Neural cell (in vitro differentiated cells): ENCODE measurements around the gene AP2A2. TPM values are rescaled to one million over a fixed set of nuclear protein-coding genes. Genes with fewer than 3 reads are reported as not detected.

Experiments used
- H2AFZ ChIP-seq: fragments of 200-600, 300-800 bp; sonication (generic), shearing (Covaris generic); 2 replicates; pipeline ENCODE4 v1.6.0; 2014; ENCODE audit warnings: low read depth, mild to moderate bottlenecking, antibody characterized with exemption, low read length, moderate library complexity
- H3F3A ChIP-seq: fragments of 200-600 bp; shearing (Covaris generic); 2 replicates; pipeline ENCODE4 v1.6.1; 2016; ENCODE audit warnings: mild to moderate bottlenecking, moderate library complexity, mixed read lengths, antibody characterized with exemption, low read length; ENCODE audit not compliant: insufficient read depth, poor library complexity, severe bottlenecking
- H3K27ac ChIP-seq: fragments of 200-600, 300-800 bp; sonication (generic), shearing (Covaris generic); 2 replicates; pipeline ENCODE4 v1.5.1; 2014; ENCODE audit warnings: mild to moderate bottlenecking, low read length, moderate library complexity
- H3K27me3 ChIP-seq: fragments of 300-800, 200-600 bp; sonication (generic), shearing (Covaris generic); 2 replicates; pipeline ENCODE4 v1.6.0; 2014; ENCODE audit warnings: mild to moderate bottlenecking, low read depth, low read length, moderate library complexity; ENCODE audit not compliant: insufficient read depth
- H3K36me3 ChIP-seq: fragments of 300-800, 200-600 bp; sonication (generic), shearing (Covaris generic); 2 replicates; pipeline ENCODE4 v1.5.1; 2014; ENCODE audit warnings: mild to moderate bottlenecking, antibody characterized with exemption, low read length, moderate library complexity; ENCODE audit not compliant: insufficient read depth
- H3K4me2 ChIP-seq: fragments of 300-800, 200-600 bp; sonication (generic), shearing (Covaris generic); 2 replicates; pipeline ENCODE4 v1.6.0; 2014; ENCODE audit warnings: mild to moderate bottlenecking, low read length
- H3K4me3 ChIP-seq: fragments of 300-800, 200-600 bp; sonication (generic), shearing (Covaris generic); 2 replicates; pipeline ENCODE4 v1.5.1; 2014; ENCODE audit warnings: mild to moderate bottlenecking, low read length, moderate library complexity
- H3K79me2 ChIP-seq: fragments of 200-600 bp; shearing (Covaris generic); replicated peaks from 2 replicates; pipeline ENCODE4 v1.6.0; 2014; ENCODE audit warnings: mild to moderate bottlenecking, low read length, moderate library complexity; ENCODE audit not compliant: insufficient read depth
- H3K9ac ChIP-seq: fragments of 300-800, 200-600 bp; sonication (generic), shearing (Covaris generic); 2 replicates; pipeline ENCODE4 v1.6.1; 2016; ENCODE audit warnings: mild to moderate bottlenecking, low read length, mixed read lengths
- H3K9me2 ChIP-seq: fragments of 200-600 bp; shearing (Covaris generic); 2 replicates; pipeline ENCODE4 v1.6.1; 2016; ENCODE audit warnings: mild to moderate bottlenecking, low read length, mixed read lengths; ENCODE audit not compliant: insufficient read depth
- H3K9me3 ChIP-seq: fragments of 200-600, 300-800 bp; sonication (generic), shearing (Covaris generic); 2 replicates; pipeline ENCODE4 v1.6.1; 2016; ENCODE audit warnings: mild to moderate bottlenecking, mixed run types, low read length, moderate library complexity, mixed read lengths
- H4K20me1 ChIP-seq: fragments of 200-600 bp; shearing (Covaris generic); 2 replicates; pipeline ENCODE4 v1.6.1; 2016; ENCODE audit warnings: mild to moderate bottlenecking, mixed run types; ENCODE audit not compliant: insufficient read depth
- EP300 ChIP-seq: fragments of 450-650 bp; conservative IDR thresholded peaks from 2 replicates; pipeline ENCODE4 v1.6.1; 2014; ENCODE audit warnings: antibody characterized with exemption, mild to moderate bottlenecking, moderate library complexity; ENCODE audit not compliant: poor library complexity, severe bottlenecking
- EZH2 ChIP-seq: fragments of 200-600, 300-800 bp; shearing (Covaris generic), sonication (generic); IDR thresholded peaks from 2 replicates; pipeline ENCODE4 v1.6.1; 2014; ENCODE audit warnings: antibody characterized with exemption, low read length, borderline replicate concordance, mild to moderate bottlenecking; ENCODE audit not compliant: insufficient read depth, poor library complexity, severe bottlenecking
- MXI1 ChIP-seq: fragments of 450-650 bp; conservative IDR thresholded peaks from 2 replicates; pipeline ENCODE4 v1.6.1; 2014; ENCODE audit warnings: antibody characterized with exemption, mild to moderate bottlenecking; ENCODE audit not compliant: poor library complexity, severe bottlenecking
- POLR2AphosphoS5 ChIP-seq: IDR thresholded peaks from 2 replicates; pipeline ENCODE4 v1.6.1; 2012
- RAD21 ChIP-seq: fragments of 450-650 bp; conservative IDR thresholded peaks from 2 replicates; pipeline ENCODE4 v1.6.1; 2014; ENCODE audit warnings: antibody characterized with exemption, mild to moderate bottlenecking, moderate library complexity
- SMC3 ChIP-seq: fragments of 450-650 bp; conservative IDR thresholded peaks from 2 replicates; pipeline ENCODE4 v1.6.1; 2014; ENCODE audit warnings: antibody characterized with exemption, mild to moderate bottlenecking, moderate library complexity; ENCODE audit not compliant: poor library complexity
- TAF1 ChIP-seq: IDR thresholded peaks from 2 replicates; pipeline ENCODE4 v1.6.1; 2012; ENCODE audit warnings: low read depth
- polyA plus RNA-seq: library from polyadenylated mRNA; depleted of rRNA; stranded (reverse); fragments of >200 nt; gene quantifications from 2 replicates; pipeline ENCODE4 v1.2.3, GENCODE V29; 2014
- TF ChIP-seq, protein P1 (sequence below): fragments of 450-650 bp; IDR thresholded peaks from 2 replicates; pipeline ENCODE4 v1.5.1; 2014; ENCODE audit warnings: antibody characterized with exemption, mild to moderate bottlenecking, moderate library complexity; ENCODE audit not compliant: poor library complexity, severe bottlenecking
- TF ChIP-seq, protein P2 (sequence below): IDR thresholded peaks from 2 replicates; pipeline ENCODE4 v1.6.1; 2012; ENCODE audit warnings: borderline replicate concordance

AP2A2 gene
- polyA plus RNA-seq, 1 donor from 2014 or later: 46.5 TPM

GRCh38 chr11:1030556-1030955 is 104.9 kb downstream of the AP2A2 start:
- no peak overlapping the region for H2AFZ ChIP-seq
- no peaks in the 10 kb centered on the region for H3K27me3 ChIP-seq
- H3K9ac ChIP-seq: no peak overlapping the region
- no peak for TF ChIP-seq EZH2
- no peak for TF ChIP-seq MXI1
- TF ChIP-seq, protein P1, sequence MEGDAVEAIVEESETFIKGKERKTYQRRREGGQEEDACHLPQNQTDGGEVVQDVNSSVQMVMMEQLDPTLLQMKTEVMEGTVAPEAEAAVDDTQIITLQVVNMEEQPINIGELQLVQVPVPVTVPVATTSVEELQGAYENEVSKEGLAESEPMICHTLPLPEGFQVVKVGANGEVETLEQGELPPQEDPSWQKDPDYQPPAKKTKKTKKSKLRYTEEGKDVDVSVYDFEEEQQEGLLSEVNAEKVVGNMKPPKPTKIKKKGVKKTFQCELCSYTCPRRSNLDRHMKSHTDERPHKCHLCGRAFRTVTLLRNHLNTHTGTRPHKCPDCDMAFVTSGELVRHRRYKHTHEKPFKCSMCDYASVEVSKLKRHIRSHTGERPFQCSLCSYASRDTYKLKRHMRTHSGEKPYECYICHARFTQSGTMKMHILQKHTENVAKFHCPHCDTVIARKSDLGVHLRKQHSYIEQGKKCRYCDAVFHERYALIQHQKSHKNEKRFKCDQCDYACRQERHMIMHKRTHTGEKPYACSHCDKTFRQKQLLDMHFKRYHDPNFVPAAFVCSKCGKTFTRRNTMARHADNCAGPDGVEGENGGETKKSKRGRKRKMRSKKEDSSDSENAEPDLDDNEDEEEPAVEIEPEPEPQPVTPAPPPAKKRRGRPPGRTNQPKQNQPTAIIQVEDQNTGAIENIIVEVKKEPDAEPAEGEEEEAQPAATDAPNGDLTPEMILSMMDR: no peak
- TF ChIP-seq SMC3: no peak
- TF ChIP-seq EP300: no peak
- TF ChIP-seq, protein P2, sequence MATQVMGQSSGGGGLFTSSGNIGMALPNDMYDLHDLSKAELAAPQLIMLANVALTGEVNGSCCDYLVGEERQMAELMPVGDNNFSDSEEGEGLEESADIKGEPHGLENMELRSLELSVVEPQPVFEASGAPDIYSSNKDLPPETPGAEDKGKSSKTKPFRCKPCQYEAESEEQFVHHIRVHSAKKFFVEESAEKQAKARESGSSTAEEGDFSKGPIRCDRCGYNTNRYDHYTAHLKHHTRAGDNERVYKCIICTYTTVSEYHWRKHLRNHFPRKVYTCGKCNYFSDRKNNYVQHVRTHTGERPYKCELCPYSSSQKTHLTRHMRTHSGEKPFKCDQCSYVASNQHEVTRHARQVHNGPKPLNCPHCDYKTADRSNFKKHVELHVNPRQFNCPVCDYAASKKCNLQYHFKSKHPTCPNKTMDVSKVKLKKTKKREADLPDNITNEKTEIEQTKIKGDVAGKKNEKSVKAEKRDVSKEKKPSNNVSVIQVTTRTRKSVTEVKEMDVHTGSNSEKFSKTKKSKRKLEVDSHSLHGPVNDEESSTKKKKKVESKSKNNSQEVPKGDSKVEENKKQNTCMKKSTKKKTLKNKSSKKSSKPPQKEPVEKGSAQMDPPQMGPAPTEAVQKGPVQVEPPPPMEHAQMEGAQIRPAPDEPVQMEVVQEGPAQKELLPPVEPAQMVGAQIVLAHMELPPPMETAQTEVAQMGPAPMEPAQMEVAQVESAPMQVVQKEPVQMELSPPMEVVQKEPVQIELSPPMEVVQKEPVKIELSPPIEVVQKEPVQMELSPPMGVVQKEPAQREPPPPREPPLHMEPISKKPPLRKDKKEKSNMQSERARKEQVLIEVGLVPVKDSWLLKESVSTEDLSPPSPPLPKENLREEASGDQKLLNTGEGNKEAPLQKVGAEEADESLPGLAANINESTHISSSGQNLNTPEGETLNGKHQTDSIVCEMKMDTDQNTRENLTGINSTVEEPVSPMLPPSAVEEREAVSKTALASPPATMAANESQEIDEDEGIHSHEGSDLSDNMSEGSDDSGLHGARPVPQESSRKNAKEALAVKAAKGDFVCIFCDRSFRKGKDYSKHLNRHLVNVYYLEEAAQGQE: no peak
- no peak for TF ChIP-seq TAF1
- TF ChIP-seq RAD21: no peak
- no peak for TF ChIP-seq POLR2AphosphoS5
- no peaks in the 10 kb centered on the region for H3F3A ChIP-seq
- no peak overlapping the region for H3K4me3 ChIP-seq
- no peaks in the 10 kb centered on the region for H3K79me2 ChIP-seq
- no peaks in the 10 kb centered on the region for H4K20me1 ChIP-seq
- H3K27ac ChIP-seq: no peak overlapping the region
- no peaks in the 10 kb centered on the region for H3K9me3 ChIP-seq
- H3K9me2 ChIP-seq: no peaks in the 10 kb centered on the region
- H3K36me3 ChIP-seq: no peaks in the 10 kb centered on the region
- H3K4me2 ChIP-seq: no peak overlapping the region

GRCh38 chr11:1031121-1031899 is 105.6 kb downstream of the AP2A2 start:
- H3K27me3 ChIP-seq: no peaks in the 10 kb centered on the region

More at GRCh38 chr11:1031121-1031899, 105.6 kb downstream of the AP2A2 start:
- H4K20me1 ChIP-seq: no peaks in the 10 kb centered on the region
- H3K27ac ChIP-seq: no peak overlapping the region
- H3K4me3 ChIP-seq: no peak overlapping the region
- H3K79me2 ChIP-seq: no peaks in the 10 kb centered on the region
- H3K9me2 ChIP-seq: no peaks in the 10 kb centered on the region
- H3F3A ChIP-seq: no peaks in the 10 kb centered on the region
- H2AFZ ChIP-seq: no peak overlapping the region
- TF ChIP-seq MXI1: no peak
- TF ChIP-seq RAD21: no peak
- no peak for TF ChIP-seq POLR2AphosphoS5
- TF ChIP-seq, protein P1: no peak
- no peak for TF ChIP-seq EZH2
- no peak for TF ChIP-seq SMC3
- TF ChIP-seq, protein P2: no peak
- TF ChIP-seq TAF1: no peak
- TF ChIP-seq EP300: no peak
- no peaks in the 10 kb centered on the region for H3K36me3 ChIP-seq
- no peak overlapping the region for H3K4me2 ChIP-seq
- H3K9ac ChIP-seq: no peak overlapping the region
- no peaks in the 10 kb centered on the region for H3K9me3 ChIP-seq
